Small intestine (tissue), 7 donors: Measurements from ENCODE around the gene NPY4R. TPM values are rescaled to one million over a fixed set of nuclear protein-coding genes. Genes with fewer than 3 reads are reported as not detected.
"Not testable (repeated sequence)": the region's sequence is repeated elsewhere in the genome, so short reads cannot be mapped to it uniquely, and the experiment has no call there.

Experiments
- DNase-seq, 2 donors: peaks; one replicate each; pipeline versions ENCODE4 v3.0.0 to v3.0.0-alpha.2; 2013
- FAIRE-seq: peaks from 2 replicates; lab custom pipeline; 2012; peaks lifted over from hg19 to GRCh38; lab: Jason Lieb, UNC
- H3K27ac ChIP-seq, 3 donors: one replicate each; pipeline ENCODE4 v1.5.1; 2013; ENCODE audit warnings: low read length in 2 of 3, mild to moderate bottlenecking in 2 of 3, control low read depth in 1 of 3, inconsistent platforms in 1 of 3, low read depth in 1 of 3, moderate library complexity in 1 of 3
- H3K27me3 ChIP-seq, 3 donors: one replicate each; pipeline ENCODE4 v1.6.1; 2013; ENCODE audit warnings: low read length in 3 of 3, inconsistent platforms in 1 of 3; ENCODE audit not compliant: control insufficient read depth in 3 of 3, insufficient read depth in 3 of 3
- H3K36me3 ChIP-seq, 3 donors: one replicate each; pipeline ENCODE4 v1.6.1; 2013; ENCODE audit warnings: low read length in 3 of 3, inconsistent platforms in 1 of 3, low read depth in 1 of 3, mild to moderate bottlenecking in 1 of 3, moderate library complexity in 1 of 3; ENCODE audit not compliant: control insufficient read depth in 3 of 3, insufficient read depth in 2 of 3
- H3K4me1 ChIP-seq, 3 donors: one replicate each; pipeline ENCODE4 v1.6.1; 2013; ENCODE audit warnings: low read length in 2 of 3, inconsistent platforms in 1 of 3, low read depth in 1 of 3, mild to moderate bottlenecking in 1 of 3, moderate library complexity in 1 of 3; ENCODE audit not compliant: control insufficient read depth in 3 of 3, insufficient read depth in 2 of 3
- H3K4me3 ChIP-seq, 3 donors: one replicate each; pipeline ENCODE4 v1.5.1; 2013; ENCODE audit warnings: low read length in 3 of 3, control low read depth in 1 of 3, inconsistent platforms in 1 of 3, low read depth in 1 of 3, mild to moderate bottlenecking in 1 of 3, moderate library complexity in 1 of 3
- H3K9me3 ChIP-seq, 2 donors: one replicate each; pipeline ENCODE4 v1.6.1; 2013; ENCODE audit warnings: low read depth in 1 of 2, low read length in 1 of 2; ENCODE audit not compliant: control insufficient read depth in 2 of 2, insufficient read depth in 1 of 2
- WGBS, 3 donors: extraction: QIAGEN DNeasy Blood & Tissue Kit; methylation state at CpG; one replicate each; pipeline ENCODE4 v1.1.7; 2013; 5-methylcytosine and 5-hydroxymethylcytosine counted together
- polyA plus RNA-seq, 4 donors: library from polyadenylated mRNA; stranded (reverse) in 3 of 4; unstranded in 1 of 4; fragments of 200-250 nt in 3 of 4; fragments of 120-200 nt in 1 of 4; gene quantifications; one replicate each; pipeline versions ENCODE4 v1.2.1 to v1.2.3, GENCODE V29; 2013
- donor health status: healthy with polysubstance abuse.
- donor health status: control.
- donor health status: control.
- donor health status: Bipolar disorder and iron deficiency.
- donor health status: healthy.

Gene NPY4R
- polyA plus RNA-seq, 4 donors, result 0.73 to 0.78 TPM; not detected in 2

- not testable (repeated sequence) for H3K36me3 ChIP-seq, H3K4me1 ChIP-seq, H3K9me3 ChIP-seq, H3K27me3 ChIP-seq, H3K4me3 ChIP-seq, FAIRE-seq
- DNase-seq, result peak in 1 of 2 donors; percentile 48
- H3K27ac ChIP-seq, result peak overlapping the region in 1 of 3 donors; percentile 66
- 8 to 64% methylated on average over 3 of the region's 5 CpGs; no CpG with 5 or more reads in 1 of the 3 donors for WGBS, 3 donors
Observed at GRCh38 chr10:46447439-46447838, 18.3 kb downstream of the NPY4R start.

- FAIRE-seq, H3K27ac ChIP-seq, H3K36me3 ChIP-seq, H3K4me1 ChIP-seq, H3K9me3 ChIP-seq, H3K4me3 ChIP-seq, H3K27me3 ChIP-seq, DNase-seq: not testable (repeated sequence)
- 93 to 100% (median 94%) methylated on average over 2 to 4 of the region's 8 CpGs for WGBS, 3 donors
Observed at GRCh38 chr10:46445389-46446122, 20.2 kb downstream of the NPY4R start.

- FAIRE-seq, H3K4me3 ChIP-seq, H3K36me3 ChIP-seq, H3K4me1 ChIP-seq, DNase-seq, H3K9me3 ChIP-seq, H3K27ac ChIP-seq, H3K27me3 ChIP-seq: not testable (repeated sequence)
- 0 to 21% (median 17%) methylated on average over 1 of the region's 1 CpG for WGBS, 3 donors
Observed at GRCh38 chr10:46443422-46443821, 22.3 kb downstream of the NPY4R start.

- H3K36me3 ChIP-seq, H3K4me3 ChIP-seq, H3K4me1 ChIP-seq, H3K9me3 ChIP-seq, FAIRE-seq, H3K27ac ChIP-seq, H3K27me3 ChIP-seq: not testable (repeated sequence)
- 47 to 55% (median 54%) methylated on average over 10 of the region's 10 CpGs for WGBS, 3 donors
- DNase-seq, result peak in 1 of 2 donors; percentile 8
Observed at GRCh38 chr10:46442706-46443275, 23.0 kb downstream of the NPY4R start.

GRCh38 chr10:46441837-46442278 is 23.9 kb downstream of the NPY4R start:
- H3K9me3 ChIP-seq, H3K36me3 ChIP-seq, FAIRE-seq, H3K4me3 ChIP-seq, H3K27me3 ChIP-seq, H3K4me1 ChIP-seq: not testable (repeated sequence)
- peak; percentile 75 to 82 for DNase-seq
- 13 to 61% (median 42%) methylated on average over 2 to 5 of the region's 7 CpGs for WGBS, 3 donors
- peak overlapping the region in 1 of 3 donors; percentile 13 for H3K27ac ChIP-seq

- FAIRE-seq, DNase-seq, H3K9me3 ChIP-seq, H3K4me3 ChIP-seq, H3K27me3 ChIP-seq, H3K27ac ChIP-seq, H3K4me1 ChIP-seq, H3K36me3 ChIP-seq: not testable (repeated sequence)
- WGBS, 3 donors, result no CpG with 5 or more reads among the region's 4 CpGs
Observed at GRCh38 chr10:46440942-46441341, 24.8 kb downstream of the NPY4R start.

GRCh38 chr10:46423550-46423949 is 42.2 kb downstream of the NPY4R start:
- H3K27ac ChIP-seq, H3K9me3 ChIP-seq, DNase-seq, H3K27me3 ChIP-seq, H3K4me1 ChIP-seq, FAIRE-seq, H3K4me3 ChIP-seq, H3K36me3 ChIP-seq: not testable (repeated sequence)
- no CpG with 5 or more reads among the region's 2 CpGs for WGBS, 3 donors

- not testable (repeated sequence) for H3K4me3 ChIP-seq, FAIRE-seq, H3K36me3 ChIP-seq, H3K9me3 ChIP-seq, H3K27ac ChIP-seq, DNase-seq, H3K4me1 ChIP-seq, H3K27me3 ChIP-seq
- 53 to 82% (median 55%) methylated on average over 4 of the region's 13 CpGs for WGBS, 3 donors
Observed at GRCh38 chr10:46419570-46420379, 46.0 kb downstream of the NPY4R start.
